GM06990 (cell line): ENCODE results near the gene EIF3F.

ENCODE experiments used
- DNase-seq: peaks from one replicate; pipeline ENCODE4 v3.0.0-alpha.2; 2011; ENCODE audit not compliant: insufficient read length; ENCODE audit errors: extremely low read depth
- H3K27me3 ChIP-seq: replicated peaks from 2 replicates; pipeline ENCODE4 v1.6.0; 2011; ENCODE audit warnings: low read length; ENCODE audit not compliant: control insufficient read depth, insufficient read depth
- H3K36me3 ChIP-seq: 2 replicates; pipeline ENCODE4 v1.5.1; 2011; ENCODE audit warnings: low read length; ENCODE audit not compliant: control insufficient read depth, insufficient read depth
- H3K4me3 ChIP-seq: replicated peaks from 2 replicates; pipeline ENCODE4 v1.5.1; 2011; ENCODE audit warnings: low read depth, mild to moderate bottlenecking, control low read depth, low read length
- CTCF ChIP-seq: IDR thresholded peaks from 2 replicates; pipeline ENCODE4 v1.5.1; 2011; ENCODE audit warnings: low read length, control low read depth, mild to moderate bottlenecking, inconsistent platforms; ENCODE audit not compliant: insufficient read depth, poor library complexity, severe bottlenecking

EIF3F gene

GRCh38 chr11:7968686-7969085 is 18.5 kb upstream of the EIF3F start:
- Histone ChIP-seq H3K27me3 (no peaks in the 10 kb centered on the region; the same call in none of the 2 replicates), H3K4me3 (no peak overlapping the region), H3K36me3 (no peaks in the 10 kb centered on the region)
- TF ChIP-seq CTCF: no peak
- DNase-seq: no peak

GRCh38 chr11:7969756-7970646 is 17.1 kb upstream of the EIF3F start:
- no peak for TF ChIP-seq CTCF
- H3K36me3 ChIP-seq: no peaks in the 10 kb centered on the region
- H3K27me3 ChIP-seq: no peaks in the 10 kb centered on the region; the same call in none of the 2 replicates
- no peak for DNase-seq
- H3K4me3 ChIP-seq: no peak overlapping the region

GRCh38 chr11:7971846-7972245 is 15.3 kb upstream of the EIF3F start:
- DNase-seq: no peak

GRCh38 chr11:7973011-7973410 is 14.1 kb upstream of the EIF3F start:
- H3K4me3 ChIP-seq: no peak overlapping the region
- H3K36me3 ChIP-seq: no peaks in the 10 kb centered on the region
- H3K27me3 ChIP-seq: no peaks in the 10 kb centered on the region; the same call in 1 of the 2 replicates
- DNase-seq: no peak
- TF ChIP-seq CTCF: no peak

More at GRCh38 chr11:7971846-7972245, 15.3 kb upstream of the EIF3F start:
- TF ChIP-seq CTCF: no peak
- H3K4me3 ChIP-seq: no peak overlapping the region
- H3K27me3 ChIP-seq: no peaks in the 10 kb centered on the region; the same call in 1 of the 2 replicates
- H3K36me3 ChIP-seq: no peaks in the 10 kb centered on the region

- Histone ChIP-seq H3K4me3 (no peak overlapping the region), H3K36me3 (no peaks in the 10 kb centered on the region), H3K27me3 (no peaks in the 10 kb centered on the region; the same call in 1 of the 2 replicates)
- DNase-seq: no peak
- no peak for TF ChIP-seq CTCF
Measured at GRCh38 chr11:7974668-7975067, 12.5 kb upstream of the EIF3F start.
